CD4-positive, alpha-beta T cell treated with Interleukin-21 for 1 hour (primary cell): ENCODE measurements around the gene SLIT3.
"Not testable (repeated sequence)": the region's sequence is repeated elsewhere in the genome, so short reads cannot be mapped to it uniquely, and the experiment has no call there.

Source experiments
- DNase-seq: peaks from one replicate; pipeline ENCODE4 v3.0.0-alpha.2; 2020

The SLIT3 gene

GRCh38 chr5:169132302-169132660 is 168.7 kb downstream of the SLIT3 start:
- no peak for DNase-seq

DNA sequence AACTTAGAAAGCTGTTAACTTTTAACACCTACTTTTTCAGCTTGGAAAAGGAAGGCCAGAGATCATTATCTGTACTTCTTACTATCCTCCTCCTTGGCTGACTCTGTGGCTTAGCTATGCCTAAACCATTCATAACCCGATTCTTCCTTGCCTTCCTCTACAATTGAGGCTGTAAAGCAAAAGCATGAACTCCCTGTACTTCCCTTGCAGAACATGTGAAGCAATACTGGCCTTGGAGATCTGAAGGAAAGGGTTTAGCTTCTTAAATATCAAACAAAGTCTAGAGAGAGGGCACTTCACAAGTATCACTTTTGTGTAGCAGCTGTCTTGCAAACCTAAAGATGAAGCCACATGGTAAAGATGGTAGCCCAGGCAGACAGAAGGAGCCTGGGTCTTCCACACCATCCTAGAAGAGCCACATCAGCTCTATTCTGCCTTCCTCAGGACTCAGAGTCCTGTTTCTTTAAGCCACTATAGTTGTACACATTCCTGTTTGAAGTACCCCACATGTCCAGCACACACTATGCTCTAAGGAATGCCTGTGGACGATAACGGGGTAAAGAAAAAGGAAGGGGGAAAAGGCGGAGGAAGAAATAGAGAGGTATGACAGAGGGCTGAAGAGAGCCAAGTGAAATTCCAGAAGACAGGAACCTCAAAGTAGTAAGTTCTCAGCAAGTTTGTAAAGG is 169.2 kb downstream of the SLIT3 start:
- DNase-seq: no peak

GRCh38 chr5:169128679-169129078 is 172.3 kb downstream of the SLIT3 start:
- no peak for DNase-seq

- no peak for DNase-seq
Observed at GRCh38 chr5:169127431-169127830, 173.5 kb downstream of the SLIT3 start.

GRCh38 chr5:169126481-169127021 is 174.4 kb downstream of the SLIT3 start:
- no peak for DNase-seq

GRCh38 chr5:169125571-169125970 is 175.4 kb downstream of the SLIT3 start:
- DNase-seq: no peak

GRCh38 chr5:169122951-169123350 is 178.0 kb downstream of the SLIT3 start:
- no peak for DNase-seq

DNA sequence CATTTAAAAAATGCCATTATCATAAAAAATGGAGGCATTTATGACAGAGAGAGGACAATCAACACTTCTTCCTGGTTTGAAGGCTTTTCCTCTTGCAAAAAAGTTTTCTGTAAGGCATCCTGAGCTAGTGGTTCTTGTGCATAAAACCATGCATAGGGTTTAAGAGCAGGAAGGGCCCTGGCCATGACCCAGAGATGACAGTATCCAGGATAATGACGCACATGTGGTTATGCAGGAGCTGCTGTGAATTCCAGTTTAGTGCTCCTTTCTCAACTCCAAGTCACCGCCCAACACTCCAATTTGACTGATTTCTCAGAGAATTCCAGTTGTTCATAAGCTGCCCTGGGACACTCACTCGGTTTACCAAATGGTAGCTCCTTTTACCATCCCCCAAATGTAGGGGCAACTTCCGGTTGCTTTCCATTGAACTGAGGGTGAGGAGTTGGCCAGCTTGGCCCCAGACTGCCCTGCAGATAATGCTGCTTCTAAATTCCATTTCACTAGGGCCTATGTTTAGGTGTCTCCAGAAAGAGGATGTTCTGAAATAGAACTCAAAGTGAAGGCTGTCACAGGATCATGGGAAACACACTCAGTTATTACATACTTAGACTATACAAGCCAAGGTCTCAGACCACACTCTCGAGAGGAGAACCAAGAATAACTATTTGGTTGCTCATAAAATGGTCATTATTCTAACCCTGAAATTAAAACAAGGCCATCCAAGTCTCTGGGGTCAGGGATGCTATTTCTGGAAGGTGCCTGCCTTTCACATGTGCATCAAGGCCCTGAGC is 179.1 kb downstream of the SLIT3 start:
- no peak for DNase-seq

GRCh38 chr5:169119288-169120048 is 181.5 kb downstream of the SLIT3 start:
- no peak for DNase-seq

- no peak for DNase-seq
Observed at GRCh38 chr5:169116961-169117461, 183.9 kb downstream of the SLIT3 start.

DNA sequence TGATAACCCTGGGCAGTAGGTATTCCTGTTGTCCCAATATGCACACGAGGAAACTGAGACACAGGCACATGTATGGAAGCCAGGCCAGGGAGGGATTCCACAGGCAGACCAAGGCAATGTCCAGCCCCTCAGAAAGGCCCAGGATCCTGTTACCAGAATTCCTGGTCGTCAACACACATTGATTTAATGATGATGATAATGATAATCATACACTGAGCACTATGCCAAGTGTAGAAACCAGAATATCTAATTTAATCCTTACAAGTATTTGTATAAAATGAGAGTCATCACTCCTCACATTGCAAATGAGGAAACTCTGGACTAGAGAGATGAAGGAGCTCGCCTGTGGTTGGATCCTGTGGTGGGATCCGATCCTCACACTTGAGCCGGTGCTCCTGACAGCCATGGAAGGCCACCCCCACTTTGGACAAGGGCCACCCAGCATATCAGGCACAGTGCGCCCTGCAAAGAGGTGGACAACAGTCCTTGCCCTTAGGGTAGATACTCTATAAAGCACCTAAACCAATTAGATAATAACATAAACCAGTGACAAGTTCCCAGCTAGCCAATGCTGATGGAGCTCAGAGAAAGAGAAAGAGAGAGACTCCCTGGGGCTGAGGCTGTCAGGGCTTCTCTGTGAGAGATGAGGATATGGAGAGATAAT is 185.3 kb downstream of the SLIT3 start:
- no peak for DNase-seq

DNA sequence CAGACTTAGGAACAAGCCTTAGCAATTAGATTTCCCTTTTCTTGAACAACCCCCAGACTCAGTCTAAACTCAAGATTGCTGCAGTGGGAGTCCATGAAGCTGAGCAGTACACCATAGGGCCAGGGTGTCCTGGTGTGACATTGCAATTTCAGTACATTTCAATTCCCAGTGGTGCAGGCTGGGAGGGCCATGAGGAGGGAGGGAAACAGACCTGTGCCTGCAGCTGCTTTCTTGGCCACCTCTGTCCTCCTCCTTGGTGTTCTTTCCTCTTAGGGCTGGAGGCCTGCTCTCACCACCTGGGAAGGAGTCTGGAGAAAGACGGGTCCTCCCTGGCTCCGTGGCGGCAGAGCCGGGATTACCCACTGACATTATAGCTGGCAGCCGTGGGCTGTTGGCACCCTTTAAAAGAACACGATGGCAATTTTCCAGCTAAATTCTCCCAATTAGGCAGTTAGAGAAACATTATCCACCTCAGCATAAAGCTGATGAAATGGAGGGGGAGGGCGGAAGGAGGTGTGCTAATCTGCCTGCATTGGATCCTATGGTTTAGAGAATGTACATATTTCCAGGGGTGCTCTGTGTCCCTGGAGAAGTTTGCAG is 186.4 kb downstream of the SLIT3 start:
- DNase-seq: no peak

DNA sequence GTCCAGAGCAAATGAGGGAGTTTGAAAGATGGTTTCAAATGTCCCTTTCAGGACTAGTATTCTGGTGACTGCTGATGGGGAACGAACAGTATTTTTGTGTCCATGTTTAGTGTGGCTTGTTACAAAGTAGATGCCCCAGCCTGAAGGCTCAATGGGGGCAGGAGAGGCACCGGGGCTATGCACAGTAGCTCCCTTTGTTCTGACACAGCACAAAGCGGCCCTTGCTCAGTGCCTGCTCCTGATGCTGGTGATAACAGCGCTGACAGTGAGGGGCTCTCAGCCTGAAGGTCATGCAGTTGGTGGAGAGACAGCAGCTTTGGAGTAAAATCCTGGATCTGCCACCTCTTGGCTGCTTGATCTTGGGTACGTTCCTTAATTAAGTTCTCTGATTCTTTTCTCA is 188.9 kb downstream of the SLIT3 start:
- no peak for DNase-seq

GRCh38 chr5:169106911-169107706 is 193.8 kb downstream of the SLIT3 start:
- no peak for DNase-seq

GRCh38 chr5:169105582-169105981 is 195.4 kb downstream of the SLIT3 start:
- not testable (repeated sequence) for DNase-seq

GRCh38 chr5:169104937-169105494 is 195.9 kb downstream of the SLIT3 start:
- DNase-seq: no peak

GRCh38 chr5:169103586-169104181 is 197.3 kb downstream of the SLIT3 start:
- no peak for DNase-seq

- DNase-seq: no peak
Observed at GRCh38 chr5:169101966-169102365, 199.0 kb downstream of the SLIT3 start.

GRCh38 chr5:169100735-169101075 is 200.2 kb downstream of the SLIT3 start:
- no peak for DNase-seq

- DNase-seq: no peak
Observed at GRCh38 chr5:169099801-169100734, 200.9 kb downstream of the SLIT3 start.
